Spleen (tissue), 11 donors: Measurements from ENCODE around the gene SLC1A1. TPM values are rescaled to one million over a fixed set of nuclear protein-coding genes. Genes with fewer than 3 reads are reported as not detected.

Experiments
- DNase-seq: peaks from one replicate; pipeline ENCODE4 v3.0.0-alpha.2; 2020
- H3K27ac ChIP-seq, 8 donors: fragments of 200-600 bp; sonication (generic) in 7 of 8; 1 replicate in 4 of 8; 2 replicates in 4 of 8; pipeline versions ENCODE4 v1.5.0 to v1.8.0; 2016 to 2021; ENCODE audit warnings: inconsistent platforms in 4 of 8, mild to moderate bottlenecking in 4 of 8, moderate library complexity in 1 of 8
- H3K27me3 ChIP-seq, 7 donors: fragments of 200-600 bp; sonication (generic) in 6 of 7; replicated peaks in 1 of 7; 1 replicate in 4 of 7; 2 replicates in 3 of 7; pipeline versions ENCODE4 v1.5.0 to v1.8.0; 2016 to 2021; ENCODE audit warnings: inconsistent platforms in 3 of 7, mild to moderate bottlenecking in 1 of 7
- H3K36me3 ChIP-seq, 6 donors: fragments of 200-600 bp; sonication (generic) in 5 of 6; 1 replicate in 4 of 6; 2 replicates in 2 of 6; pipeline versions ENCODE4 v1.5.0 to v1.8.0; 2016 to 2021; ENCODE audit warnings: inconsistent platforms in 2 of 6
- H3K4me1 ChIP-seq, 6 donors: fragments of 200-600 bp; sonication (generic) in 5 of 6; 1 replicate in 3 of 6; 2 replicates in 3 of 6; pipeline versions ENCODE4 v1.5.0 to v1.8.0; 2016 to 2021; ENCODE audit warnings: inconsistent platforms in 3 of 6
- H3K4me3 ChIP-seq, 8 donors: fragments of 200-600 bp; sonication (generic) in 7 of 8; 1 replicate in 4 of 8; 2 replicates in 4 of 8; pipeline versions ENCODE4 v1.5.0 to v1.8.0; 2016 to 2021; ENCODE audit warnings: inconsistent platforms in 4 of 8, mild to moderate bottlenecking in 4 of 8, moderate library complexity in 2 of 8
- H3K9me3 ChIP-seq, 8 donors: fragments of 200-600 bp; sonication (generic) in 7 of 8; 1 replicate in 4 of 8; 2 replicates in 4 of 8; pipeline versions ENCODE4 v1.5.0 to v1.8.0; 2016 to 2021; ENCODE audit warnings: inconsistent platforms in 4 of 8
- POLR2A ChIP-seq, 3 donors: fragments of 450-650 bp; IDR thresholded peaks; one replicate each; pipeline ENCODE4 v1.5.1; 2017; ENCODE audit warnings: antibody characterized with exemption in 3 of 3, mild to moderate bottlenecking in 1 of 3
- POLR2AphosphoS5 ChIP-seq, 3 donors: sonication (generic); formaldehyde crosslinking; IDR thresholded peaks; one replicate each; pipeline ENCODE4 v1.5.1; 2017; ENCODE audit warnings: antibody characterized with exemption in 3 of 3
- WGBS, 5 donors: extraction: QIAGEN DNeasy Blood & Tissue Kit in 3 of 5; methylation state at CpG; one replicate each; pipeline versions ENCODE4 v1.1.5 to v1.1.7; 2013 to 2018; 5-methylcytosine and 5-hydroxymethylcytosine counted together
- intact Hi-C: fragments of 100-400 bp; cut with DNase I; formaldehyde crosslinking; loops from one replicate; pipeline ENCODE4 v1.15.0; 2023; ENCODE audit warnings: low total_unique reads
- polyA plus RNA-seq, 3 donors: library from polyadenylated mRNA; stranded (reverse); fragments of 200-250 nt; gene quantifications; one replicate each; pipeline ENCODE4 v1.2.1, GENCODE V29; 2013
- total RNA-seq, 7 donors: library from RNA; depleted of rRNA in 3 of 7; stranded (reverse); fragments of >200 nt in 3 of 7; fragmentation: NEBNext Ultra II Directional in 4 of 7; extraction: Animal tissue kit (Norgen Biotek cat#: 25700) in 4 of 7; gene quantifications; one replicate each; pipeline versions ENCODE4 v1.1.0 to v1.2.1, GENCODE V29; 2016 to 2021
- TF ChIP-seq, protein P1 (sequence below), 11 experiments: fragments of 200-600 bp in 7 of 11; fragments of 450-650 bp in 4 of 11; sonication (generic) in 4 of 11; IDR thresholded peaks in 8 of 11; conservative IDR thresholded peaks in 3 of 11; 1 replicate in 7 of 11; 2 replicates in 4 of 11; pipeline versions ENCODE4 v1.4.0 to v1.8.0; 2016 to 2021; ENCODE audit warnings: antibody characterized with exemption in 11 of 11, inconsistent platforms in 4 of 11, mild to moderate bottlenecking in 1 of 11
- donor health status: healthy with polysubstance abuse.
- donor health status: DM: no; HTN: no; CAD: no; lungs with moderate emphysema.
- donor health status: DM: no; HTN: no; CAD: no.
- donor health status: Bipolar disorder and iron deficiency.
- donor health status: healthy.
- donor health status: DM: no; HTN: no; CAD: no.
- donor health status: DM: yes; HTN: yes; CAD: no.

Gene SLC1A1
- total and polyA plus RNA-seq, 10 donors: 0.11 to 0.79 (median 0.28) TPM; not detected in 2

DNA sequence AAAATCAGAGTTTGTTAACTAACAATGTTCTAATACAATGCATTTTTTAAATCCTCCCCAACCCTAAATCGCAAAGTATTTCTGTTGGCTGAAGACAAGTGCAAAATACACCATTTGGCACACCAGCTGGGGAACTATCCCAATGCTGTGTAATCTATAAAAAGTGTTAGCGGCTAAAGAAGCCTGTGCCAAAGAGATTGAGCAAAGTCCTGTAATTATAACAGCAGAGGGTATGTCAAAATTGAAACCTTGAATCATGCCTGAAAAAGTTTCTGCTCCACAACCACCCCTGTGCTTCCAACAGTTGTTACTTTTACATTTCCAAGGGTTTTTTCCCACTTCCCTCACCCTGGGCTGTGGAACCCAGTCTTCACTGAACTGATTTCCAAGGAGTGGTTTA is 88.7 kb downstream of the SLC1A1 start:
- intact Hi-C loops: no loop called here
- Histone ChIP-seq H3K36me3 (no peaks in the 10 kb centered on the region), H3K27ac (no peak overlapping the region), H3K9me3 (no peaks in the 10 kb centered on the region), H3K4me1 (no peaks in the 10 kb centered on the region), H3K4me3 (no peak overlapping the region), H3K27me3 (peaks cover 0 to 4% (median 0%) of the 10 kb centered on the region in 7 donors)
- whole genome bisulfite sequencing, 5 donors: 89 to 98% (median 93%) methylated on average over 2 of the region's 2 CpGs
- DNase-seq: no peak
- no peak for TF ChIP-seq POLR2AphosphoS5 (IDR thresholded peaks at IDR 0.05)
- TF ChIP-seq, protein P1, sequence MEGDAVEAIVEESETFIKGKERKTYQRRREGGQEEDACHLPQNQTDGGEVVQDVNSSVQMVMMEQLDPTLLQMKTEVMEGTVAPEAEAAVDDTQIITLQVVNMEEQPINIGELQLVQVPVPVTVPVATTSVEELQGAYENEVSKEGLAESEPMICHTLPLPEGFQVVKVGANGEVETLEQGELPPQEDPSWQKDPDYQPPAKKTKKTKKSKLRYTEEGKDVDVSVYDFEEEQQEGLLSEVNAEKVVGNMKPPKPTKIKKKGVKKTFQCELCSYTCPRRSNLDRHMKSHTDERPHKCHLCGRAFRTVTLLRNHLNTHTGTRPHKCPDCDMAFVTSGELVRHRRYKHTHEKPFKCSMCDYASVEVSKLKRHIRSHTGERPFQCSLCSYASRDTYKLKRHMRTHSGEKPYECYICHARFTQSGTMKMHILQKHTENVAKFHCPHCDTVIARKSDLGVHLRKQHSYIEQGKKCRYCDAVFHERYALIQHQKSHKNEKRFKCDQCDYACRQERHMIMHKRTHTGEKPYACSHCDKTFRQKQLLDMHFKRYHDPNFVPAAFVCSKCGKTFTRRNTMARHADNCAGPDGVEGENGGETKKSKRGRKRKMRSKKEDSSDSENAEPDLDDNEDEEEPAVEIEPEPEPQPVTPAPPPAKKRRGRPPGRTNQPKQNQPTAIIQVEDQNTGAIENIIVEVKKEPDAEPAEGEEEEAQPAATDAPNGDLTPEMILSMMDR (IDR thresholded peaks at IDR 0.05 in 8 of 11, conservative IDR thresholded peaks at IDR 0.05 in 3 of 11): no peak
- TF ChIP-seq POLR2A (IDR thresholded peaks at IDR 0.05): no peak

DNA sequence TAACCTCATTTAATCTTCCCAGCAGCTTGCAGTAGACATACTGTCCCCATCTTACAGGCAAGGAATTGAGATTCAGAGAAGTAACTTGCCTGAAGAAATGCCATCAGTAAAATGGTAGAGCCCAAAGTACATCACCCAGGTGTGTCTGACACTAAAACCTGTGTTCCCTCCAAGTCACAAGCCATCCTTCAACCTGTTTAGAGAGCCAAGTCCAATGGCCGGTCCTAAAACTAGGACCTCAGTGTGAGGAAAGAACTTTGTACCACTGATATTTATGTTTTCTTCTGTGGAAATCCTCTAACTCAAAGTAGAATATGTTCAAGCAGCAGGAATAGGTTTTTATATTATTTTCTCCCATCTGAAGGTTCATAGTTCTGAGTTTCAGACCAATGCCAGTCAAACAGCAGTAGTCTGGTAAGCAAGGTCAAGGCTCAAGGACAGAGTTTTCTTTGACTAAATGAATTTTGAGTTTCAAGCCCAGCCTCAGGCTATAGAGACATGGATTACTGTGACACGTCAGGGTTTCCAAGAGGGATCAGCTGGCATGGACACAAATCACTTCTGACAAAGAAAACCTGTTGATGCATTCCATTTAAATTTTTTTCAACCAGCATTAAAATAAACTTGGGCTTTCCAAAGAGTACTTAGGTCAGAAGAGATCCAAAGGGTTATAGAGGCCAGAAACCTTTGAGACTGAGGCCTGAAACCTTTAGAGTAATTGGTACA is 90.9 kb downstream of the SLC1A1 start:
- H3K4me1 ChIP-seq: no peaks in the 10 kb centered on the region
- no peak for DNase-seq
- H3K27me3 ChIP-seq: peaks cover 0 to 4% (median 0%) of the 10 kb centered on the region in 7 donors
- H3K9me3 ChIP-seq: no peaks in the 10 kb centered on the region
- H3K36me3 ChIP-seq: no peaks in the 10 kb centered on the region
- H3K4me3 ChIP-seq: no peak overlapping the region
- intact Hi-C loops: no loop called here
- TF ChIP-seq, protein P1 (IDR thresholded peaks at IDR 0.05 in 8 of 11, conservative IDR thresholded peaks at IDR 0.05 in 3 of 11): no peak
- TF ChIP-seq POLR2A (IDR thresholded peaks at IDR 0.05): no peak
- H3K27ac ChIP-seq: no peak overlapping the region
- WGBS, 5 donors: 84 to 96% (median 87%) methylated on average over 2 of the region's 2 CpGs

DNA sequence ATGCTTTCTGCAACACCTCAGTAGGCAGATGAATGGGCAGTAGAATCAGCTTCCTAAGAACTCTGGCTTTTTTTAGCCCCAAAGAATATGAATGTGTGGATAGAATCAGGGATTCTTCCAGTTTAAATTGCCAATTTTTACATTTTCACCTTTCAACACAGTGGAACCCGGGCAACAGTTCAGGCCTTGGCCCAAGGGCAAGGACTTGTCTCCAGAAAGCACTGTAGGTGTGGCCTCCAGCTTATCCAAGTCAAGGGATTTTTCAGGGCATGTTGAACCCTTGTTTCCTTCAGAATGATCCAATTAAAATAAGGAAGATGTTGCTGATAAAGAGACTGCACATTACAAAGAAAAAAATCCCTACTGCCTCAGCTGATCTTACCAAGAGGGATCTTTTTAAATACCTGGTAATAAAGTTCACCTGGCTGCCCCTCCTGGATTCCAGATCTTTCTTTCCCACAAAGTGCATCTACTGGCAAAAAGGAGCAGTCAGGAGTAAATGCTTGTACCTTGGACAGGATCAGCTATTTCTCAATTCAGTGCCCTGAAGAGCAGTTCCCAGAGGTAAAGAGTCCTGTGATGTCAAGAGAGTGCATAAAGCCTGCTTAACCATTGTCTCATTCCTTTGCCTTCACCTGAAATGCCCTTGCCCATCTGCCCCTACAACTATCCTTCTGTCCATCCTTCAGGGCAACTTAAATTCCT is 91.7 kb downstream of the SLC1A1 start:
- H3K4me3 ChIP-seq: no peak overlapping the region
- H3K9me3 ChIP-seq: no peaks in the 10 kb centered on the region
- DNase-seq: no peak
- peaks cover 0 to 4% (median 0%) of the 10 kb centered on the region in 7 donors for H3K27me3 ChIP-seq
- TF ChIP-seq POLR2A (IDR thresholded peaks at IDR 0.05) (no peak), POLR2AphosphoS5 (IDR thresholded peaks at IDR 0.05) (no peak)
- TF ChIP-seq, protein P1 (IDR thresholded peaks at IDR 0.05 in 8 of 11, conservative IDR thresholded peaks at IDR 0.05 in 3 of 11): no peak
- 70 to 80% (median 76%) methylated on average over 1 of the region's 1 CpG for WGBS, 5 donors
- no peaks in the 10 kb centered on the region for H3K4me1 ChIP-seq
- no peak overlapping the region for H3K27ac ChIP-seq
- H3K36me3 ChIP-seq: no peaks in the 10 kb centered on the region
- intact Hi-C loops: no loop called here

DNA sequence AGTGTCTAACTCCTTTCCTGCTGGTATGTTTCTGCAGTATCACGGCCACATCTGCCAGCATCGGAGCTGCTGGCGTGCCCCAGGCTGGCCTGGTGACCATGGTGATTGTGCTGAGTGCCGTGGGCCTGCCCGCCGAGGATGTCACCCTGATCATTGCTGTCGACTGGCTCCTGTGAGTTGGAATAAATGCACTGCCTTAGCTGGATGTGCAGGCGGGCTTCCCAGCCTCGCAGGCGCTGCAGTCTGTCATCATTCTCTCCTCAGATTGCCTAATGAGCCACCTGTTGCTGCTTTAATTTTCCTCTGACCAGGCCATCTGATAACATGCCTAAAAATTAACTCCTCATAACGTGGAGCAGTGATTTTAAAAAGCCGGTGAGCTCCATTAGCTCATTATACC is 92.7 kb downstream of the SLC1A1 start:
- Histone ChIP-seq H3K27me3 (no peaks in the 10 kb centered on the region), H3K27ac (no peak overlapping the region), H3K36me3 (no peaks in the 10 kb centered on the region), H3K4me1 (no peaks in the 10 kb centered on the region), H3K4me3 (no peak overlapping the region), H3K9me3 (no peaks in the 10 kb centered on the region)
- DNase-seq: no peak
- TF ChIP-seq POLR2AphosphoS5 (IDR thresholded peaks at IDR 0.05): no peak
- no peak for TF ChIP-seq POLR2A (IDR thresholded peaks at IDR 0.05)
- TF ChIP-seq, protein P1 (IDR thresholded peaks at IDR 0.05 in 8 of 11, conservative IDR thresholded peaks at IDR 0.05 in 3 of 11): no peak
- intact Hi-C loops: no loop called here
- 90 to 96% (median 90%) methylated on average over 11 to 12 of the region's 12 CpGs for WGBS, 5 donors
